Hepatocyte (in vitro differentiated cells): Measurements from ENCODE around the gene MPHOSPH9.

Experiments
- EZH2 ChIP-seq: fragments of 200-600 bp; sonication (generic); IDR thresholded peaks from 2 replicates; pipeline ENCODE4 v1.6.1; 2016; ENCODE audit warnings: antibody characterized with exemption, mild to moderate bottlenecking, borderline replicate concordance
- EZH2phosphoT487 ChIP-seq: fragments of 200-600 bp; sonication (generic); IDR thresholded peaks from one replicate; pipeline ENCODE4 v1.6.1; 2018; ENCODE audit warnings: antibody characterized with exemption, mild to moderate bottlenecking, low read depth, moderate library complexity; ENCODE audit not compliant: unreplicated experiment, severe bottlenecking
- TF ChIP-seq, protein P1 (sequence below): fragments of 200-600 bp; sonication (generic); IDR thresholded peaks from 2 replicates; pipeline ENCODE4 v1.5.1; 2016; ENCODE audit warnings: antibody characterized with exemption, mild to moderate bottlenecking; ENCODE audit not compliant: poor library complexity

GRCh38 chr12:123232472-123232806 is 502 bp downstream of the MPHOSPH9 start:
- TF ChIP-seq, protein P1, sequence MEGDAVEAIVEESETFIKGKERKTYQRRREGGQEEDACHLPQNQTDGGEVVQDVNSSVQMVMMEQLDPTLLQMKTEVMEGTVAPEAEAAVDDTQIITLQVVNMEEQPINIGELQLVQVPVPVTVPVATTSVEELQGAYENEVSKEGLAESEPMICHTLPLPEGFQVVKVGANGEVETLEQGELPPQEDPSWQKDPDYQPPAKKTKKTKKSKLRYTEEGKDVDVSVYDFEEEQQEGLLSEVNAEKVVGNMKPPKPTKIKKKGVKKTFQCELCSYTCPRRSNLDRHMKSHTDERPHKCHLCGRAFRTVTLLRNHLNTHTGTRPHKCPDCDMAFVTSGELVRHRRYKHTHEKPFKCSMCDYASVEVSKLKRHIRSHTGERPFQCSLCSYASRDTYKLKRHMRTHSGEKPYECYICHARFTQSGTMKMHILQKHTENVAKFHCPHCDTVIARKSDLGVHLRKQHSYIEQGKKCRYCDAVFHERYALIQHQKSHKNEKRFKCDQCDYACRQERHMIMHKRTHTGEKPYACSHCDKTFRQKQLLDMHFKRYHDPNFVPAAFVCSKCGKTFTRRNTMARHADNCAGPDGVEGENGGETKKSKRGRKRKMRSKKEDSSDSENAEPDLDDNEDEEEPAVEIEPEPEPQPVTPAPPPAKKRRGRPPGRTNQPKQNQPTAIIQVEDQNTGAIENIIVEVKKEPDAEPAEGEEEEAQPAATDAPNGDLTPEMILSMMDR, result no peak
- TF ChIP-seq EZH2, result no peak
- no peak for TF ChIP-seq EZH2phosphoT487
